GM19328 (cell line): ENCODE data around the gene AZI2.

Source experiments
- ATAC-seq: cut with Tn5 transposase; IDR thresholded peaks from one replicate; pipeline ENCODE4 v1.9.1; 2021; ENCODE audit warnings: mild to moderate bottlenecking, moderate library complexity; ENCODE audit not compliant: unreplicated experiment

The AZI2 gene, protein sequence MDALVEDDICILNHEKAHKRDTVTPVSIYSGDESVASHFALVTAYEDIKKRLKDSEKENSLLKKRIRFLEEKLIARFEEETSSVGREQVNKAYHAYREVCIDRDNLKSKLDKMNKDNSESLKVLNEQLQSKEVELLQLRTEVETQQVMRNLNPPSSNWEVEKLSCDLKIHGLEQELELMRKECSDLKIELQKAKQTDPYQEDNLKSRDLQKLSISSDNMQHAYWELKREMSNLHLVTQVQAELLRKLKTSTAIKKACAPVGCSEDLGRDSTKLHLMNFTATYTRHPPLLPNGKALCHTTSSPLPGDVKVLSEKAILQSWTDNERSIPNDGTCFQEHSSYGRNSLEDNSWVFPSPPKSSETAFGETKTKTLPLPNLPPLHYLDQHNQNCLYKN

DNA sequence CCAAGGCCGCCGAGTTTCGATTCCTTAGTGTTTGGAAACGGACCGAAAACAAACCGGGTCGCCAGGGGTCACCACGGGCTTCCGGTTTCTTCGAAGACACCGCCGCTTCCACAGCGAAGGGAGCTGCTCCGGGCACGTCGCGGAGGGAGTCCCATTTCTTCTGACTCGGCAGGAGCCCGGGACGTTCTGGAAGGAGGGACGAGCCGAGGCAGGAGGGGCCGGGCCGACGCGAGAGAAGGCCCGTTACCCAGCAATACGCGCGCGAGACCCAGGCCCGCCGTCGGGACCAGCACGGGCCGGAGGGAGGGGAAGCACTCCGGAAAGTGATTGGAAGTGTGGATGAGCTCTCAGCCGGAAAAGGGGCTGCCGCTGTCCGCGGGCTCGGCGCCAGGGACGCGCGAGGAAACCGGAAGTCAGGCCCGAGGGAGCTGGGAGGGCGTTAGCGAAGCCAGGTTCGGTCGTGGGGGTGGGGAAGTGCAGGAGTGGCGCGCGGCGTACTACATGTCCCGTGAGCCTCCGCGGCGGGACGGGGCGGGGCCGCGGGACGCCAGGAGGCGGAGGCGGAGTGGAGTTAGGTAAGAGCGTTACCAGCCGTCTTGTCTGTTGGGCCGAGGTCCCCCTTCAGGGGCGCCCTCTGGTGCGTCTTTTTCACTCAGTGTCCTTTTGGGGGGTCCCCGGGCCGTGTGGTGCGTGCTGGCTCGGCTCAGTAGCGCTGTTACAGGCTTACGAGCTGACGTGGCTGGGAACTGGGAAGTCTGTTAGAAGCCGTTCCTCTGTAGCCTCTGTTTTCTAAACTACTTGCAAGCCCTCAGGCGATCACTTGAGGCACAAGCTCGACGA lies at the start of gene AZI2, which contains the start of gene ZCWPW2:
Gene AZI2, minus strand, starts transcription at position 196 of the 840 bp plus-strand sequence. CDS start 8,207 bp downstream, outside the sequence.
Gene ZCWPW2, plus strand, starts transcription at position 93 of the 840 bp plus-strand sequence. CDS start 64,348 bp downstream, outside the sequence.
- peak; percentile 91 for ATAC-seq

DNA sequence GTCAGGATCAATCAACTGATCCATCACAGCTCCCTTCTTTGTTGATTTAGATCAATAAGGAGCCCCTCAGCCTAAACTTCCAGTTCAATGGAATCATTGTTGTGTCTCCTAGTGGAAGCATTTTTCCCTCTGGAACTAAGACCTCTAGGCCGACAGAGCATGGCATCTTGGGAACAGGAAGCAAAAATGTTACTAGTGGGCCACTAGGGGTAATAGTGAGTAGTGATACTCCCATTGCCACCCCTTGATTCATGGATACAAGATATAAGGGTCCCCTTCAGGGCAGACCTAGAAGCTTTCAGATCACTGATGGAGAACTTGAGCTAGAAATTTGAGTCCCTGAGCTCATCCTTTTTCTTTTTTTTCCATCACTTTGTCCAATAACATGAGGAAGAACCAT lies 40.4 kb upstream of the AZI2 start:
- ATAC-seq, result no peak

DNA sequence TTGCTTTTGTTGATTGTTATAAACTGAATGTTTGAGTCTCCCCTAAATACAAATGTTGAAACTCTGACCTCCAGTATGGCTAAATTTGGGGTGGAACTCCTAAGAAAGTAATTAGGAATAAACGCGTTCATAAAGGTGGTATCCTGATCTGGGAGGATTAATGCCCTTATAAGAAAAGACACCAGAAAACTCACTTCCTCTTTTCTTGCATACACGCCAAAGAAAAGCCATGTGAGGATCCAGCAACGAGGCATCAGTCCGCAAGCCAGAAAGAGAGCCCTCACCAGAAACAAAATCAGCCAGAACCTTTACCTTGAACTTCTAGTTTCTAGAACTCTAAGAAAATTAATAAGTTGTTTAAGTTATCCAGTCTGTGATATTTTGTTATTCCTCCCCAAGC lies 37.4 kb upstream of the AZI2 start:
- no peak for ATAC-seq

DNA sequence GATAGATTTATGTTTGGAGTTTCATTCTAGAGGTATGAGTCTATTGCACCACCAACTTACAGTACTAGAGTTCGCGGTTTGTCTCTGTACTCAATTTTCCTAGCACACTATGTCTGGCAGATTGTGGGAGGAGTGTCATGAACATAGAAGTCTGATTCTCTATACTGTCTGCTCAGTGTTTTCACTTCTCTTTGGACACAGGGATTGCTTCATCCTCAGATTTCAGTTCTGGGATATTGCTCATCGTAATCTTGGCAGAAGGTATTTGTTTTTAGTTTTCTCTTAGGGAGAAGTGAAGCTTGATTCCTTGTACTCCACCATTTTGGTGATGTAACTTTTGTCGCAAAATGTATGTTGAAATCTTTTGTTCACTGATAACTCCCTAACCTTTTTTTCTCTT lies 27.8 kb upstream of the AZI2 start:
- no peak for ATAC-seq

- ATAC-seq, result no peak
Observed at GRCh38 chr3:28349469-28350000, 911 bp upstream of the AZI2 start.

DNA sequence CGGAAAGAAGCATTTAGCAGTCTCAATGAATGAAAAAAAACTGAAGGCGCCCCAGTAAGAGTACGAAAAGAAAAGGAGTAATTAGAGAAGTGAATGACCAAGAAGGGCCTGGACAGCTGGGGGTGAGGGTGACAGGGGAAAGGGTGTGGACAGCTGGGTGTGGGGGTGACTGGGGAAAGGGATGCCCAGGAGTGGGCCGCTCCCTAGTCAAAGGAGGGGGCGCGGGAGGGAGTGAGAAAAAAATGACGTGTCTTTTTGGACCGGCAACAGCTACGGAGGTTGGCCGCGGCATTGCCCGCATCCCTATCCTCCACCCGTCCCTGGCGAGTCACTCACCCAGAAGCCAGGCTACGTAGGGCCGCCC lies 377 bp downstream of the AZI2 start:
- no peak for ATAC-seq

GRCh38 chr3:28347374-28348264 lies 1.0 kb downstream of the AZI2 start:
- no peak for ATAC-seq

DNA sequence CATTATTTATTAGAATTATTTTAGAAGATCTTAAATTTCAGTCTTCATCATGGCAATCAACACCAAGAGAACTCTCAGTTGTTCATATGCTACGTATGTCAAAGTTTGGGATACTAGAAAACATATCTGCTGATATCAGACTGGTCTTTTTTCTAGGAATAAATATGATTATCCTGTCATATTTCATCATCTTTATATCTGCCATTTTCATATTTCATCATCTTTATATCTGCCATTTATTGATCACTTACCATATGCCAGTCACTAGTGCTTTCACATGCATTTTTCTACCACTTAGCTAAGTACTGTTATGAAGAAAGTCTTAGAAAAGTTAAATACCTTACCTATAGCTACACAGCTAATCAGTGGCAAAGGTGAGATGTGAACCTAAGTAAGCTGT lies 2.9 kb downstream of the AZI2 start:
- no peak for ATAC-seq

- ATAC-seq, result no peak
Observed at GRCh38 chr3:28343144-28343543, 5.5 kb downstream of the AZI2 start.

DNA sequence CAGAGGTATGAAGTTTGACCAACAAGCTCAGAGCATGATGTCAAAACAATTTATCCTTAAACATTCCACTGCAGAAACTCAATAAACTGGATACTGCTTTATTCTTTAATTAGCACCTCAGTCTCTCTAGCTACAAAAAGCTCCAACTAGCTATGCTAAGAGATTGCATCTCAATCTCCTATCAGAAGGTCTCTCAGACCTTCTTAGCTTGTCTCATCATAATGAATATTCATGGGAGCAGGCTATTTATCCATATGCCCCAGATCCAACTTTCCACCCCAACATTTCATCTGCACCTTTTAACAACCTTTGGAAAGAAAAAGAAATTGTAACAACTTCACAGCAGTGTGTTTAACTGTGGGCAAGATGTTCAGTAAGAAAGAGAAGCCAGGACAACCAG lies 11.4 kb downstream of the AZI2 start:
- no peak for ATAC-seq

- ATAC-seq, result no peak
Observed at GRCh38 chr3:28335246-28335645, 13.4 kb downstream of the AZI2 start.

GRCh38 chr3:28334552-28334951 lies 14.1 kb downstream of the AZI2 start:
- ATAC-seq, result no peak

GRCh38 chr3:28328188-28329151 lies 20.2 kb downstream of the AZI2 start:
- ATAC-seq, result no peak

DNA sequence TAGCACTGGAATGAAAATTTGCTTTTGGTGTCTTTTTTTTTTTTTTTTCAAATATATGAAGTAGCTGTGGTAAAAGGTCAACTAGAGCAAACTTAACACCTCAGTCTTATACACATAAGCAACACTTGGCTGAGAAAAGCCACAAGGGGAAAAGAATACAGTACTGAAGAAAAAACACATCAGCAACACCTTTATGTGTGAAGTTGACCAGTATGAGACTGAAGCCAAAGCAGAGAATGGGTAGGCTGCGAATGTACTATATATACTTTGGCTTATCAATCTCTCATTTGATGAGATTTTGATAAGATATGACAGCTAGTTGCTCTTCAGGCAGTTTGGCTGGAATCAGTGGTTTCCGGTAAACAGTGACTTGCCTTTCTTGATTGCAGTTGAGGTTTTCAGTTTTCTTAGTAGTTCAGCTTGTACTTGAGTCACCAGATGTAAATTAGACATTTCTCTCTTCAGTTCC lies 22.1 kb downstream of the AZI2 start:
- peak; percentile 59 for ATAC-seq

- no peak for ATAC-seq
Observed at GRCh38 chr3:28322464-28322863, 26.2 kb downstream of the AZI2 start.

DNA sequence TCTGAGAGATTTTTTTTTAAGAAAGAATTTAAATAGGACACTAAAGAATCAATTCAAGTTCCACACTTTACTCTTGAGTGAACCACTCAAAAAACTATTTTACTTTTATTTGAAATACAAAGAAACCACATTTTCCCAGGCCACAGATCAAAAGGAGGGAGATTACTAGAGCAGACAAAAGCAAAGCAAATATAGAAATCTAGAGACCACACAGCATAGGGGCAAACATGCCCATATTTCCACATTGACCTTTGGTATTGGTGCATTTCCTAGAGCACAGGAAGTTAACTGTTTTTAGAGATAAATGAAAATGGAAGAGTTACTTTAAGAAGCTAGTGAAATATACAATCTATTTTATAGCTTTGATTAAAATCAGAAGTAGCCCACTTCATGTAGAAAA lies 27.6 kb downstream of the AZI2 start:
- no peak for ATAC-seq

DNA sequence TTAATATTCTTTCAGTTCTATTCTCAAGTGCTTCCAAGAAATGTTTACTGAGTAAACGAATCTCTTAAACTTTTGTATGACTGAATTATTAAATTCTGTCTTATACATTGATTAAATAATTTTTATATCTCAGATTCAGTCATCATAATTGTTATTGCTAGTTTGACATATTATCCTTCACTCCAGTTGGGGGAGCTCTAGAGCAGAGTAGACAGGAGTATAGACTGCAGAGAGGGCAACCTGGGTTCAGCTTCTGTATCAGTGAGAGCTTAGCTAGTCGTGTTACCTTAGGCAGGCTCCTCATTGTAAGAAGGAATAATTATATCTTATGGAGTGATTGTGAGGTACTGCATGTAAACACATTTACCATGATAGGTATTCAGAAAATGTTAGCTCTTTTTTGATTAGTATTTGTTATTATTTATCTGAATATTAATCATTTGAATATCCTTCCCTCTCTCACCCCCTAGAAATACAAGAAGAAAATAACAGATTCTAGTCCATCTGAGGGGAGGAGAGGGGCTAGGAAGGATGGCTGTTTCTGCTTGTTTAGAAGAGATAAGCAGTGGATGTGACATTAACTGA lies 31.1 kb downstream of the AZI2 start:
- ATAC-seq, result peak; percentile 89

DNA sequence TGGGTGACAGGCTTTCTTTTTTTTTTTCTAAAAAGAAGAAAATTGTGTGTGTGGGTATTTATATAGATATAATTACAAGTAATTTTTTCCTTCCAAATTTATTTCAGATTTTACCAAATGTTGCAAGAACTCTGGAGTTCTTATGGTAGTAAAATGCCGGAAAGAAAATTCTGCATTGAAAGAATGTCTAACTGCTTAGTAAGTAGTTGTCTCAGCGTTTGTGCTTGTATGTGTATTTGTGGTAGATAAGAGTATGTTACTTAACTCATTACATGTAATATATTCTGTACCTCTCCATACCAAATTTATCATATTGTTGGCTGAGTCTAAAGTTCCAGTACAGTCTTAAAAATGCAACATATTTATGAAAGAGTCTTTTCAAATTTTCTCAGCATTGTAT lies 32.4 kb downstream of the AZI2 start:
- ATAC-seq, result no peak

GRCh38 chr3:28315711-28316110 lies 32.9 kb downstream of the AZI2 start:
- no peak for ATAC-seq
